ENCODE results near the gene CAMTA1. TPM values are rescaled to one million over a fixed set of nuclear protein-coding genes. Genes with fewer than 3 reads are reported as not detected.

Gene CAMTA1
- polyA plus RNA-seq, 1 experiment = 23.1 TPM

GRCh38 chr1:7274256-7274655 is 489.0 kb downstream of the CAMTA1 start:
- no peaks in the 10 kb centered on the region for H3K27me3 ChIP-seq (ENCODE audit: control insufficient read depth, insufficient read depth, low read length)
- TF ChIP-seq CTCF (IDR thresholded peaks at IDR 0.05; ENCODE audit: insufficient read depth, low read depth, low read length) = no peak
- CTCF ChIA-PET = no interaction called here

GRCh38 chr1:7278045-7278444 is 492.8 kb downstream of the CAMTA1 start:
- no peak for TF ChIP-seq CTCF (IDR thresholded peaks at IDR 0.05; ENCODE audit: insufficient read depth, low read depth, low read length)
- H3K27me3 ChIP-seq (ENCODE audit: control insufficient read depth, insufficient read depth, low read length) = no peaks in the 10 kb centered on the region
- H3K36me3 ChIP-seq (ENCODE audit: control insufficient read depth, insufficient read depth, low read length) = no peaks in the 10 kb centered on the region
- H3K4me3 ChIP-seq (ENCODE audit: low read depth, low read length) = no peak overlapping the region
- ChIA-PET CTCF (interaction anchor here (0.8 to 1.5 kb wide), 3 partner anchors 9 to 50 kb away, joined by 3 to 4 read pairs (median 3); no protein-coding TSS in a partner anchor), POLR2A (no interaction called here)
- DNase-seq (ENCODE audit: low read depth) = no peak

More at GRCh38 chr1:7274256-7274655, 489.0 kb downstream of the CAMTA1 start:
- no peak for DNase-seq (ENCODE audit: low read depth)
- Histone ChIP-seq H3K4me3 (ENCODE audit: low read depth, low read length) (no peak overlapping the region), H3K36me3 (ENCODE audit: control insufficient read depth, insufficient read depth, low read length) (no peaks in the 10 kb centered on the region)
- POLR2A ChIA-PET = no interaction called here

- Histone ChIP-seq H3K4me3 (ENCODE audit: low read depth, low read length) (no peak overlapping the region), H3K27me3 (ENCODE audit: control insufficient read depth, insufficient read depth, low read length) (no peaks in the 10 kb centered on the region), H3K36me3 (ENCODE audit: control insufficient read depth, insufficient read depth, low read length) (no peaks in the 10 kb centered on the region)
- no peak for TF ChIP-seq CTCF (IDR thresholded peaks at IDR 0.05; ENCODE audit: insufficient read depth, low read depth, low read length)
- ChIA-PET CTCF (interaction anchor here (0.6 to 1.4 kb wide), 2 partner anchors 10 to 11 kb away, joined by 3 to 4 read pairs; no protein-coding TSS in a partner anchor), POLR2A (no interaction called here)
- no peak for DNase-seq (ENCODE audit: low read depth)
These were observed 493.8 kb downstream of the CAMTA1 start for GRCh38 chr1:7278827-7279765.

GRCh38 chr1:7279769-7280168 is 494.5 kb downstream of the CAMTA1 start:
- Histone ChIP-seq H3K4me3 (ENCODE audit: low read depth, low read length) (no peak overlapping the region), H3K27me3 (ENCODE audit: control insufficient read depth, insufficient read depth, low read length) (no peaks in the 10 kb centered on the region), H3K36me3 (ENCODE audit: control insufficient read depth, insufficient read depth, low read length) (no peaks in the 10 kb centered on the region)
- POLR2A ChIA-PET = no interaction called here
- no peak for DNase-seq (ENCODE audit: low read depth)
- TF ChIP-seq CTCF (IDR thresholded peaks at IDR 0.05; ENCODE audit: insufficient read depth, low read depth, low read length) = no peak
- CTCF ChIA-PET = interaction anchor here (0.6 kb wide), 1 partner anchor 12 kb away, joined by 3 read pairs; no protein-coding TSS in a partner anchor

- ChIA-PET CTCF (no interaction called here), POLR2A (no interaction called here)
- no peaks in the 10 kb centered on the region for H3K36me3 ChIP-seq (ENCODE audit: control insufficient read depth, insufficient read depth, low read length)
- no peak for TF ChIP-seq CTCF (IDR thresholded peaks at IDR 0.05; ENCODE audit: insufficient read depth, low read depth, low read length)
- no peaks in the 10 kb centered on the region for H3K27me3 ChIP-seq (ENCODE audit: control insufficient read depth, insufficient read depth, low read length)
- no peak overlapping the region for H3K4me3 ChIP-seq (ENCODE audit: low read depth, low read length)
- no peak for DNase-seq (ENCODE audit: low read depth)
These were observed 495.2 kb downstream of the CAMTA1 start for GRCh38 chr1:7280347-7280960.
